GM11168 (cell line): ENCODE results near the gene ARHGAP26.

Experiments
- in situ Hi-C: fragments of 300-500 bp; cut with MboI; formaldehyde crosslinking; loops from one replicate; pipeline ENCODE4 v1.12.0; 2022; ENCODE audit warnings: low sequenced_read_pairs; ENCODE audit not compliant: unreplicated experiment

Gene ARHGAP26

DNA sequence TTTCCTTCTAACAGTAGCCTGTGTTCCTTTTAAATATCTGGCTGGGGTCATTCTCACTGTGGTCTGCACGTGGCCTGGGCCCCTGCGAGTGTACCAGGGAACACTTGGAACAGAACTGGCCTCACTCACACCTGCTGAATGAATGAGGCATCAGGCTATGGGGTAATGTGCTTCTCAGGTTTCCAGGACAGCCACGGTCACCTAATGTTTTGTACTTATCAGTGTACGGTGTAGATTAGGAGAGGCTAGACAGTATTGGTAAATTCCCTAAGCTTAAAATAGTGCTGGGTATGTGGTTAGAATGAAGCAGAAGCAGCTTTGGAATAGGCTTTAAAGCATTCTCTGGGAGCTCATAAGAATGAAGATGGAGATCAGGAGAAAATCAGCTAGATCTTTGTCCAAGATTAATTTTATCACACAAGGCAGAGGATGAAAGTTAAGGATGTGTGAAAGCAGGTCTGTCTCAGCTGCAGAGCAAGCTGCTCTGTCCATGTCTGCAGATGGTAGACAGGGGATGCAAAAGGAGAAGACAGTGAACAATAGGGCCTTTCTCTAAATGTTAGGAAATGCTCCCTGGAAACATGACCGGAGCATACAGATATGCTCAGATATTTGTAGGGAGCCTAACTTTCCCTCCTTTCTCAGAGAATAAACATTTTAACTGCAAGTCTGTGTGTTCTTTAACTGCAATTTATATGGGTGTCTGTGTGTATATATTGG is 365.8 kb downstream of the ARHGAP26 start:
- in situ Hi-C loops: no loop called here

- in situ Hi-C loops: no loop called here
These were observed 368.7 kb downstream of the ARHGAP26 start for GRCh38 chr5:143138839-143139238.

GRCh38 chr5:143139585-143139984 is 369.4 kb downstream of the ARHGAP26 start:
- in situ Hi-C loops: no loop called here

DNA sequence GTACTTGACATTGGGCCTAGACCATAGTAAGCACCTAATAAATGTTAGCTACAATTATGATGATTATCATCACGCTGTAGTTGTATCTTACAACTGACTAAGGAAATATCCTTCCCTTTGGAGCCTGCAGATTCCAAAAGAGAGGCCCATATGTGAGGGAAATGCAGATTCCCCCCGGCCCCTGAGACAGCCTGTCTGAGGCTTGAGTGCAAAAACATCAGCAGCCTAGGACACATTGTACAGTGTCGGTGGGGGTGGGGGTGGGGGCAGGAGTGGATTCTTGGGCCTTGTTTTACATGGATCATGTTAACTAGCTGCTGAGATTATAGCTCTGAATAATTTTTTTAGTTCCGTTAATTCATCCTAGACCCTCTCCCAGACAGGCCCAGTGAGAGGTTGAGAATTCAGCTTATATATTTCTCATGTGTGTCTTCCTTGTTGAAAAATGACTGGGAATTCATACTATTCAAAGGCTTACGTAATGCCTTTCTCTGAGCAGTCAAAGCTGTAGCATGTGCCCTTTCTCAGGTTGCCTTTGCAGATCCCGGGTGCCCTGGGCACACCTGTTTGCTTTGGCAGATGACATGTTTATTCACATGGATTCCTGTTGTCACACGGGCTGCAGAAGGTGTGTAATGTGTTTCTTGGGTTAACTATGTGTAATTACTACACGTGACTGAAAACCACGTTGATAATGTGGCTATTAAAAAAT is 370.5 kb downstream of the ARHGAP26 start:
- in situ Hi-C loops: no loop called here

GRCh38 chr5:143141652-143142051 is 371.5 kb downstream of the ARHGAP26 start:
- in situ Hi-C loops: no loop called here

- in situ Hi-C loops: no loop called here
These were observed 372.6 kb downstream of the ARHGAP26 start for GRCh38 chr5:143142596-143143435.

GRCh38 chr5:143143973-143144372 is 373.8 kb downstream of the ARHGAP26 start:
- in situ Hi-C loops: no loop called here

DNA sequence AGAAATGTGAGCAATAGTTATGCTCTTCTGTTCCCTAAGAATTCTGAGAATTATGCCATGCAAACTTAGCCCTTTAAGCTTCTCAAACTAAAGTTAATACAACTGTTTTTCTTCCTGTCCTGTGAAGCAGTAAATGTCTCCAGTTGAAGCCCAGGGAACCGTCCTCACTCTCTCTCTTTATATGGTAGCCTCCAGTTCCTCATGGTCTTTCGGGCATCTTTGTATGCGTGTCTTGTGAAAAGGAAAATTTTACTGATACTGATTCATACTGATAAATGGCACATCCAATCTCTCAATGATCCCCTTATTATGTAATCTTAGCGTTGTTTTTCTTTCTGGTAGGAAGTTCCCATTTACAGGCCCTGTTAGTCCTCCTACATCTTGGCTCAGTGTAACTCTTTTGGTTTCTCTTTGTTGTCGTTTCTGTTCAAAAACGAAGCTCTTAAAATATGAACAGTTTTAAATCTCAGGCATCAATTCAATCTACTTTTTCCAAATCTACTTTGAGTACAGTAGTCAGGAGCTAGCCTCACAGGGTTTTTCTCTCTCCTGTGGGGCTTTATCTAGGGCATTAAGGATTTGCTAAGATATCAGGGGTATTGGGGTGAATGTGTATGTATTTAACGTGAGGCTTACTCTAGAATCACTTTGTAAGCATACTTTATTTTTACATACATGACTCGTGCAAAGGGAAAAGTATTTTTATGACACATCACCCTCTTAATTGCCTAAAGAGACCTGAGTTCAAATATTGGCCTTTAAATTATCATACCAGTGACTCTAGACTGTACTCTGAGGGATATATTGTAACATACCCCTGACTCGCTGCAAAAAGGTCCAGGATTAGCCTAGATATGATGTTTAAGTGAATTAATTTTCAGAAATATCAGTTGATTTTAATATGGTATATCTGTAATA is 375.3 kb downstream of the ARHGAP26 start:
- in situ Hi-C loops: no loop called here

DNA sequence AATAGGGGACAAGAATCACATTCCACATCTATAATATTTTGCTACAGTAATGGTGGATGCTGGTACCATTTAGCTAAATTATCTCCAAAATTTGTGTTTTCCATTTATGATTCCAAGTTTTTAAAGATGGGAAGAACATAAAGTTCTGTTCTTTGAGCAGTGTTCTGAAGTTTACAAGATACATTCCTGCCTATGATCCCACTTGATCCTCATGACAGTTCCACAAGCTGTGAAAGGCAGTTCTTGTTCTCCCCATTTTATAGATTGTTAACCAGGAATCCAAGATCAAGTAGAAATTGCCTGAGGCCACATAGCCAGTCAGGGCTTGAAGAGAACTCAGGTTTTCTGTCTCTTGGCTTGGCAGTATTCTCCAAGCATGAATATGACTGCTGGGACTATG is 376.0 kb downstream of the ARHGAP26 start:
- in situ Hi-C loops: no loop called here

DNA sequence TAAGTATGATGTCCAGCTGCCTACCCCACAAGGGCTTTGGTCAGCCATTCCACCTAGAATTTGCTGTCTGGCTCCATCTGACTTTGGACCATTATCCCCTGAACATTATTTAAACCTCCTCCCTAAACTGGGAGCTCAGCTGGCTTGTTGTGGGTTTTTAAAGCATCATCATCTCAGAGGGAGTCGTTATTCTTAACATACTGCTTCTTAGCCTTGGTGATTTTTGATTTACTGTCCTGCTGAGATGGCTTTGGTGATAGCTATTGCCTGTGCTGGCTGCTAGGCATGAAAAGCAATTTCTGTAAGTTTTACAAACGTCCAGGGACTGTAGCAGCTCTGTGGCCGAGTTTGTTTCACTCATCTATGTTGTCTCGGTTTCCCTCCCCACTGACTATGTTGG is 377.2 kb downstream of the ARHGAP26 start:
- in situ Hi-C loops: no loop called here

GRCh38 chr5:143147902-143148301 is 377.7 kb downstream of the ARHGAP26 start:
- in situ Hi-C loops: no loop called here

DNA sequence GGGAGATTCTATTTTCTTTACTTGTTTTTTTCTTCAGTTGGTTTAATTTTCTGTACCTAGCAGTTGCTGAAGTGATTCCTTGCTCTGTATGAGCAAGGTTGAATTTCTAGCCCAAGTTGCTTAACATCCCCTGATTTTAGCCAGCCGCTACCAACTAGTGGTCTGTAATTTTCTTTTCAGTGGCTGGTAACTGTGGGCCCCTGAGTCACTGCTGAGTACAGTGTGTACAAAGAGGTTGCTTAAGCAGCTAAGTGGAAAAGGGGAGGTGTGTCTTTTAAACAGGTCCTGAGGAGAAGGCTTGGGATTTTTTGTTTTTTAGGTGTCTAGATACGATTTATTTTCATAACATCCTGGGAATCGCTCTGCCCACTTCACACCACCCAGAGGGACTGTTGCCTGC is 378.6 kb downstream of the ARHGAP26 start:
- in situ Hi-C loops: no loop called here

DNA sequence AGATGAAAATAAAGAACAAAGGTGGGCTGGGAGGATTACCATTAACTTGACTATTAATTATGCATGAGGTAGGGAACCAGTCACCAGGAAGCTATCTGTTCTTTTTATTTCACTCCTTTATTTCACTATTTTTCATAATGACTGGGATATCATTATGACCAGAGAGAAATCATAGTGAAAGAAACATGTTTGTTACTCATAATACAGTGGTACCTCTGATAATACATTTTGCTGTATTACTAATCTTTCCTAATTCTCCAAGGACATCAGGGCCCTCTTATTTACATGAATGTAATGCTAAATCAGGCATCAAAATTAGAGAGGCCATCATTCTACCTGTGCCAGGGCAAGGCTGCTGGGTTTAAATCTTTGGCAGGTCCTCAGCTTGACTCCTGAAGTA is 379.6 kb downstream of the ARHGAP26 start:
- in situ Hi-C loops: no loop called here

- in situ Hi-C loops: no loop called here
These were observed 381.0 kb downstream of the ARHGAP26 start for GRCh38 chr5:143151056-143151700.

DNA sequence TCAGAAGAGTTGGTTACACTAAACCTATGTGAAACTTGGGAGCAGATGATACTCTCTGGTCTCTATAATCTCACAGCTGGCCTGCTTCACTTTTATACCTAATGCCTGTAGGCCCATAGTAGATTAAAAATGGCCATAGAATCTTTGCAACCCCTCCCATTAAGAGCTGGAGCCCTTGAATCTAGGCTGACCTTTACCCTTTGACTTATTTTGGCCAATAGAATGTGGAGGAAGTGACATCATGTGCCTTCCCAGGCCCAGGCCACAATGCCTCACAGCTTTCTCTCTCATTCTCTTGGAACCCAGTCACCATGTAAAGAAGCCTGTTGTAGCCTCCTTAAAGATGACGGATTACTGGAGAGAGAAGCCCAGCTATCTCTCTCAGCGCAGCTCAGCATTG is 382.3 kb downstream of the ARHGAP26 start:
- in situ Hi-C loops: no loop called here

GRCh38 chr5:143153332-143154119 is 383.3 kb downstream of the ARHGAP26 start:
- in situ Hi-C loops: no loop called here

- in situ Hi-C loops: no loop called here
These were observed 384.6 kb downstream of the ARHGAP26 start for GRCh38 chr5:143154510-143155370.

- in situ Hi-C loops: no loop called here
These were observed 385.3 kb downstream of the ARHGAP26 start for GRCh38 chr5:143155455-143155854.
